Natural killer cell treated with Interleukin-12 subunit alpha and Interleukin-12 subunit beta and Interleukin-15 and Interleukin-18, amount 100 ng/mL, for 72 hours (primary cell): Measurements from ENCODE around the gene ARHGAP5. TPM values are rescaled to one million over a fixed set of nuclear protein-coding genes. Genes with fewer than 3 reads are reported as not detected.

Experiments
- ATAC-seq, 2 donors: fragments of 150-1000 bp; cut with Tn5 transposase in 1 of 2; sonication (Bioruptor Pico), chemical (Tn5 transposase) in 1 of 2; 2 replicates each; pipeline ENCODE4 v1.10.0; 2021
- DNase-seq: peaks from one replicate; pipeline ENCODE4 v3.0.0; 2022; ENCODE audit warnings: low spot score
- H3K27ac Mint-ChIP-seq, 2 donors: 1 replicate in 1 of 2; 2 replicates in 1 of 2; pipeline ENCODE4 v1.8.0; 2022; ENCODE audit warnings: mixed read lengths in 2 of 2, mild to moderate bottlenecking in 1 of 2, moderate library complexity in 1 of 2
- H3K27me3 Mint-ChIP-seq, 2 donors: 1 replicate in 1 of 2; 2 replicates in 1 of 2; pipeline ENCODE4 v1.8.0; 2022; ENCODE audit warnings: mixed read lengths in 2 of 2
- H3K36me3 Mint-ChIP-seq: one replicate; pipeline ENCODE4 v1.8.0; 2022; ENCODE audit warnings: mixed read lengths
- H3K4me1 Mint-ChIP-seq, 2 donors: 1 replicate in 1 of 2; 2 replicates in 1 of 2; pipeline ENCODE4 v1.8.0; 2022; ENCODE audit warnings: low read depth in 2 of 2, mixed read lengths in 2 of 2, mild to moderate bottlenecking in 1 of 2
- H3K4me3 Mint-ChIP-seq: one replicate; pipeline ENCODE4 v1.8.0; 2022; ENCODE audit warnings: mixed read lengths
- H3K9me3 Mint-ChIP-seq: 2 replicates; pipeline ENCODE4 v1.8.0; 2022; ENCODE audit warnings: mixed read lengths
- total RNA-seq, 2 donors: library from RNA; stranded (reverse); gene quantifications; one replicate each; pipeline ENCODE4 v1.2.3, GENCODE V29; 2022

The ARHGAP5 gene
- total RNA-seq, 2 donors from 2014 or later, result 25.9 to 26.9 TPM

DNA sequence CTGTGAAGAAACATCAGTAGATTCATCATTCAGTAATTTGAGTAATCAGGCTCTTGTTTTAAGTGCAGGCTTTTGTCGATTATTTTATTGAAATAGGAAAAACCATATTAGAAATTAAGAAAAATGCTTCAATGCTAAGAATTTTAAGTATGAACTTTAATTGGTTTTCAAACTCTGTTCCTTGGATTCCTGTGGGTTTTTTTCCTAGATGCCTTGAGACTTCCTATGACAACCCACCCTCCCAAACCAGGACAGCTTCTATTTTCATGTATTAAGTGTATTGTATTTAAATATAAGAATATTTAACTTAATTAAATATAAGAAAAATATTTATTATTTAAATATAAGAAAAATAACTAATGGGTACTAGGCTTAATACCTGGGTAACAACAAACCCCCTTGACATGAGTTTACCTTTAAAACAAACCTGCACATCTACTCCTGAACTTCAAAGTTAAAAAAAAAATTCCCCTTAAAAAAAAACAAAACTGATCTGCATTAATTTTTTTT lies 3.0 kb downstream of the ARHGAP5 start:
- Mint-ChIP-seq H3K4me3 (no peak overlapping the region), H3K27me3 (peaks cover 0 to under 1% of the 10 kb centered on the region in 2 donors), H3K36me3 (no peaks in the 10 kb centered on the region), H3K9me3 (no peaks in the 10 kb centered on the region), H3K4me1 (peaks cover 24 to 34% of the 10 kb centered on the region in 2 donors), H3K27ac (no peak overlapping the region)
- DNase-seq, result no peak
- ATAC-seq, result no peak

DNA sequence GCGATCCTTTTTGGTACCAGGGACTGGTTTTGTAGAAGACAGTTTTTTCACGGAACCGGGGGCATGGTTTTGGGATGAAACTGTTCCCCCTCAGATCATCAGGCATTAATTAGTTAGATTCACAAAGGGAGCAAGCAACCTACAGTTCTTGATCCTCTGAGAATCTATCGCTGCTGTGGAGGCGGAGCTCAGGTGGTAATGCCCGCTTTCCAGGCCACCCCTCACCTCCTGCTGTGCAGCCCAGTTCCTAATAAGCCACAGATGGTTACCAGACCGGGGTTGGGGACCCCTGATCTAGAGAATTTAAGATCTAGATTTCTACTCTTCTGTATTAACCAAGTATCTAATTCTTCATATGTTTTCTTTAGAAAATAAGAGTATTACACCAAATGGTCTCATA lies 4.8 kb downstream of the ARHGAP5 start:
- Mint-ChIP-seq H3K27me3 (peaks cover 0 to 4% of the 10 kb centered on the region in 2 donors), H3K27ac (no peak overlapping the region), H3K4me3 (no peak overlapping the region), H3K9me3 (no peaks in the 10 kb centered on the region), H3K4me1 (peaks cover 18 to 29% of the 10 kb centered on the region in 2 donors), H3K36me3 (no peaks in the 10 kb centered on the region)
- DNase-seq (no peak), ATAC-seq (no peak)

DNA sequence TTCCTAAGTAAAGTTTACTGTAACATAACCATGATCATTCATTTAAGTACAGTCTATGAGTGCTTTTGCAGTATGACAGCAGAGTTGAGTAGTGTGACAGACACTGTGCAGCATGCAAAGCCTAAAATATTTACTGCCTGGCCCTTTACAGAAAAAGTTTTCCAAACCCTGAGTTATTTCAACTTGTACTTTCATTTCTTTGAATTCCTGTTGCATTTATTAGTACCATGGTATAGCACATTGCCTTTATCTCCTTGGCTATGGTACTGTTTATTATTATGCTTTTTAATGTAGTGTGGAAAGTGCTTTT lies 6.2 kb downstream of the ARHGAP5 start:
- H3K27me3 Mint-ChIP-seq, result peaks cover 0 to 4% of the 10 kb centered on the region in 2 donors
- no peak overlapping the region for H3K27ac Mint-ChIP-seq
- no peaks in the 10 kb centered on the region for H3K36me3 Mint-ChIP-seq
- DNase-seq (no peak), ATAC-seq (no peak)
- peaks cover 13 to 24% of the 10 kb centered on the region in 2 donors for H3K4me1 Mint-ChIP-seq
- H3K9me3 Mint-ChIP-seq, result no peaks in the 10 kb centered on the region
- H3K4me3 Mint-ChIP-seq, result no peak overlapping the region

DNA sequence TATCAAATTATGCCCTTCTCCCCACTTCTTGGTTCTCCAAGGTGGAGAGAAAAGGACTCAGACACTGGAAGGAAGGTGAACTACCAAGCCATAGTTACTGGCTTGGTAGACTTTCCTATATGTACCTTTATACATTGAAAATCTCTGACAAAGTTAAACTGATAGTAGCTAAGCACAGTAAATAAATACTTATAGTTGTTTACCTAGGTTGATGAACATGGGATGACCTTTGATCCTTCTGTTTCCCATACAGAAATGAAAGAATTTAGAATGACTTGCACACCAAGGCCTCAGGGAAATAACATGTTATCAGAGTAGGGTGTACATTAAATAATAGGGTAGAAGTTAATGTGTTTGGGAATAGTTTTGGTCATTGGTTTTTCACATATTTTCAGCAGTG lies 6.7 kb downstream of the ARHGAP5 start:
- Mint-ChIP-seq H3K9me3 (no peaks in the 10 kb centered on the region), H3K4me3 (no peak overlapping the region), H3K27ac (no peak overlapping the region), H3K27me3 (peaks cover 0 to 4% of the 10 kb centered on the region in 2 donors), H3K4me1 (peaks cover 10 to 19% of the 10 kb centered on the region in 2 donors), H3K36me3 (no peaks in the 10 kb centered on the region)
- DNase-seq (no peak), ATAC-seq (no peak)

DNA sequence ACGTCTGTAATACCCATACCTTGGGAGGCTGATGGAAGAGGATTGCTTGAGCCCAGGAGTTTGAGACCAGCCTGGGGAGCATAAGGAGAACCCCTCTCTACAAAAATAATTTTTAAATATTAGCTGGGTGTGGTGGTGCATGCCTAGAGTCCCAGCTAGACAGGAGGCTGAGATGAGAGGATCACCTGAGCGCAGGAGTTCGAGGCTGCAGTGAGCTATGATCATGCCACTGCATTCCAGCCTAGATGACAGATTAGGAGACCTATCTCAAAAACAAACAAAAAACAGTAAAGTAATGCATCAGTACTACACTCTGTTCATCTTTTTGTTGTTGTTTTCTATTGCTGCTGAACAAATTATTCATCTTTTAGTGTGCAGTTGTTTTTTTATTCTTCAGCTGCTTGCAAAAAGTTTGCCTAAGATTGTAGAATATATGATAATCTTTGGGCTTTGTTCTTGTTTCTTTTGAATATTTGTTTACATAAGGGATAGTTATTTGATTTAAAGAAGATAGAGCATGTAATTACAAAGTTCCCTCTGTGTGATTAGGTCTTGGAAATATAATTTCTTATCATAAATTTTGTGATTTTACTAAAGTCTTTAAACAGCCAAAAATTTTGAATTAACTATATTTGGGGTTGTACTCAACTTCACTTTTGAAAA lies 8.2 kb downstream of the ARHGAP5 start:
- H3K4me1 Mint-ChIP-seq, result peaks cover 7 to 11% of the 10 kb centered on the region in 2 donors
- no peak overlapping the region for H3K4me3 Mint-ChIP-seq
- peaks cover under 1% of the 10 kb centered on the region for H3K36me3 Mint-ChIP-seq
- no peaks in the 10 kb centered on the region for H3K9me3 Mint-ChIP-seq
- H3K27me3 Mint-ChIP-seq, result peaks cover 0 to 4% of the 10 kb centered on the region in 2 donors
- ATAC-seq (no peak), DNase-seq (no peak)
- H3K27ac Mint-ChIP-seq, result no peak overlapping the region

DNA sequence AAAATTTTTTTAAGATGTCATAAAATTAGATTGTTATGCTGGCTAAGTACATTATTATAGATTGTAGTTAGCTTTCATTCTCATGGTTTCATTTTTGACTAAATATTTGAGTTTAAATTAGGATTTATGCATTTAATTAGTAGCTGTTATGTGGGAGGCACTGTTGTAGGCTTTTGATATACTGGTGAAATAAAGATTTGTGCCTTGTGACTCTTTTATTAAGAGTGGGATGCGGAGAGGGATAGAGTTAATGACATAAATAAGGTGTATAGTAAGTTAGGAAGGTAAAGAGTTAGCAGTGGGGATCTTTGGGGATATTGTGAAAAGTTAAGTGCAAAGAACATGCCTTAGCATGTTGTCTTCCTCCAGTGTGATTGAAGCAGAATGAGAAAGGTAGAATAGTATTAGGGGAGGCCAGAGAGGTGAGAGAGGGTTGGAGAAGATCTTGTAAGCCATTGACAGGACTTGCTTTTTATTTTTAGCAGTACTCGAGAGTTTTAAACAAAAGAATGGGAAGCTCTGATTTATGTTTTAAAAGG lies 8.8 kb downstream of the ARHGAP5 start:
- no peak overlapping the region for H3K4me3 Mint-ChIP-seq
- H3K9me3 Mint-ChIP-seq, result no peaks in the 10 kb centered on the region
- peaks cover 6% of the 10 kb centered on the region for H3K36me3 Mint-ChIP-seq
- H3K27me3 Mint-ChIP-seq, result peaks cover 0 to 4% of the 10 kb centered on the region in 2 donors
- ATAC-seq, result no peak
- peaks cover 7 to 10% of the 10 kb centered on the region in 2 donors for H3K4me1 Mint-ChIP-seq
- DNase-seq, result no peak
- no peak overlapping the region for H3K27ac Mint-ChIP-seq

DNA sequence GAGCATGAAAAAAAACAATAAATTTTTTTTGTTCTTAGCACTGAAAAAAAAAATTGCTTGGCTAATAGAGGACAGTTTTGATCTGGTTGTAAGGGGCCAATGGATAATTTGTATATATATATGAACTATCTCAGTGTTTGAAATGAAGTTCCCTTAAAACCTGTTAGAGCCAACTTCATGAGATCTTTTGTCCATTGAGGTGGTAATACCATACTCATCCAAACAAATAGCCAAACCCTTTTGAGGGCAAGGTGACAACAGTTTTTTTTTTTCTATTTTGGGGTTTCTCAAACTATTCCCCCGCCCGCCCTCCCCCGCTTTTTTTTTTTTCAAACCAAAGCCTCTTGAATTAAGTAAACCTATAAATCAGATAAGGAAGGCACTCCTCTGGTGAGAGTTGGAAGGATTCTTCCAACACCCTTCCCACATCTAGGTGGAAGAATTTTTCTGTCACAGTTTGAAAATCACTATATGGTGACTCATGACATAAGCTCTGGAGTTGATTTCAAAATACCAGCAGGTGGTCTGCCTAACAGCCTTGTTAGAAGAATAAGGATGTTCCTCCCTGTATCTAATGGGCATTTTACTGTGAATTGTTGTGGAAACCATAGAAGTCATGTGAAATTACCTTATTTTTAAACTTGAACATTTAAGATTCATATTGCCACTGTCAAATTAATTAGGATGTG lies 10.2 kb downstream of the ARHGAP5 start:
- no peak overlapping the region for H3K27ac Mint-ChIP-seq
- H3K4me3 Mint-ChIP-seq, result no peak overlapping the region
- DNase-seq (no peak), ATAC-seq (no peak)
- H3K9me3 Mint-ChIP-seq, result no peaks in the 10 kb centered on the region
- peaks cover 13% of the 10 kb centered on the region for H3K36me3 Mint-ChIP-seq
- H3K27me3 Mint-ChIP-seq, result peaks cover 0 to 4% of the 10 kb centered on the region in 2 donors
- H3K4me1 Mint-ChIP-seq, result peaks cover 4 to 5% of the 10 kb centered on the region in 2 donors

DNA sequence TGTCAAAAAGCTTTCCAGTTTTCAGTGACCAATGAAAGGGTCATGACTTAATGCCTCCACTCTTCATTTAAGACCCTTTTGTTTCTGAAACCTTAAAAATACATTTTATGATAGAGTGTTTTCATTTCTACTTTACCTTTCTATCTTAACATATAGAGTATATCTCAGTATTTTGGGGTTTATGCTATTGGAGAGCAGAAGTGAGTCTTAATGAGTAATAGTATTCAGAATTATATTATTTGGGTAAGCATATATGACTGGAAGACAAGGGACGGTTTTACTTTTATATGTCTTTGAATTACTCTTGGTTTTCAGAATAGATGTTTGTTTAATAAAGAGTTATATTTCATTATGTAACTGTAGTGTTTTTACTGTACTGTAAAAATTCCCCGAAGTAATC lies 10.8 kb downstream of the ARHGAP5 start:
- H3K36me3 Mint-ChIP-seq, result peaks cover 13% of the 10 kb centered on the region
- H3K4me3 Mint-ChIP-seq, result no peak overlapping the region
- H3K27me3 Mint-ChIP-seq, result peaks cover 0 to 4% of the 10 kb centered on the region in 2 donors
- no peak for DNase-seq
- no peak for ATAC-seq
- H3K4me1 Mint-ChIP-seq, result peaks cover 4 to 5% of the 10 kb centered on the region in 2 donors
- no peaks in the 10 kb centered on the region for H3K9me3 Mint-ChIP-seq
- no peak overlapping the region for H3K27ac Mint-ChIP-seq

DNA sequence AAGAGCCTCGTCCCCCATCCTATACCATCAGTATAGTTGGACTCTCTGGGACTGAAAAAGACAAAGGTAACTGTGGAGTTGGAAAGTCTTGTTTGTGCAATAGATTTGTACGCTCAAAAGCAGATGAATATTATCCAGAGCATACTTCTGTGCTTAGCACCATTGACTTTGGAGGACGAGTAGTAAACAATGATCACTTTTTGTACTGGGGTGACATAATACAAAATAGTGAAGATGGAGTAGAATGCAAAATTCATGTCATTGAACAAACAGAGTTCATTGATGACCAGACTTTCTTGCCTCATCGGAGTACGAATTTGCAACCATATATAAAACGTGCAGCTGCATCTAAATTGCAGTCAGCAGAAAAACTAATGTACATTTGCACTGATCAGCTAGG lies 13.6 kb downstream of the ARHGAP5 start:
- no peak overlapping the region for H3K27ac Mint-ChIP-seq
- no peak overlapping the region for H3K4me3 Mint-ChIP-seq
- no peak for ATAC-seq
- peaks cover 0 to 4% of the 10 kb centered on the region in 2 donors for H3K27me3 Mint-ChIP-seq
- H3K36me3 Mint-ChIP-seq, result peaks cover 19% of the 10 kb centered on the region
- H3K4me1 Mint-ChIP-seq, result peaks cover 4 to 5% of the 10 kb centered on the region in 2 donors
- H3K9me3 Mint-ChIP-seq, result no peaks in the 10 kb centered on the region
- no peak for DNase-seq

DNA sequence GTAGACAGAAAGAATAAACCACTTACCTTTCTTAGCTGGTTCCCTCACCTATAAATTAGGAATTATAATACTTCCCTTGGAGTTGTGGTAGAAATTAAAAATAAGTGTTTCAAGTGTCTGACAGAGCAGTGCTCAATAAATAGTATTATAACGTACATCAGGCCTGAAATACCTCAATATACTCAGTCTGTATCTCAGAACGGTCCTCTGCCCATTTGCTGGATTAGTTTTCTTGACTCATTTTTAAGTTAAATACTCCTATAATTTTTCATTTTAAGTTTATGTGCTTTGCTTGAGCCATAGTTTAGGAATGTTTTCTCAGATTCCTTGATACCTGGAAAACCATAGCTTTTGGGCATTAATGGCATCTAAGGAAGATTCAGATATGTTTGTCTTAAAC lies 22.4 kb downstream of the ARHGAP5 start:
- no peaks in the 10 kb centered on the region for H3K27me3 Mint-ChIP-seq
- no peak overlapping the region for H3K27ac Mint-ChIP-seq
- ATAC-seq (no peak), DNase-seq (no peak)
- peaks cover 0 to 19% of the 10 kb centered on the region in 2 donors for H3K4me1 Mint-ChIP-seq
- no peaks in the 10 kb centered on the region for H3K9me3 Mint-ChIP-seq
- no peaks in the 10 kb centered on the region for H3K36me3 Mint-ChIP-seq
- no peak overlapping the region for H3K4me3 Mint-ChIP-seq

DNA sequence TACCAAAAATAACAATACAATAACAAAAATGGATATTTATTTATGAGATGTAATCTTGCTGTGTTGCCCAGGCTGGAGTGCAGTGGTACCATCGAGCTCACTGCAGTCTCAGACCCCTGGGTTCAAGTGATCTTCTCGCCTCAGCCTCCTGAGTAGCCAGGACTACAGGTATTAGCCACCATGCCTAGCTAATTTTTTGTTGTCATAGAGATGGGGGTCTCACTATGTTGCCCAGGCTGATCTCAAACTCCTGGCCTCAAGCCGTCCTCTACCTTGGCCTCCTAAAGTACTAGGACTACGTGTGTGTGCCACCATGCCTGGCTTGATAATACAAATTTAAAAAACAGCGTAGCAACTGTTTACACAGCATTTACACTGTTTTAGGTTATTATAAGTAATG lies 23.1 kb downstream of the ARHGAP5 start:
- Mint-ChIP-seq H3K9me3 (no peaks in the 10 kb centered on the region), H3K27ac (no peak overlapping the region), H3K27me3 (no peaks in the 10 kb centered on the region), H3K4me3 (no peak overlapping the region), H3K36me3 (no peaks in the 10 kb centered on the region), H3K4me1 (peaks cover 0 to 19% of the 10 kb centered on the region in 2 donors)
- ATAC-seq, result no peak
- no peak for DNase-seq

DNA sequence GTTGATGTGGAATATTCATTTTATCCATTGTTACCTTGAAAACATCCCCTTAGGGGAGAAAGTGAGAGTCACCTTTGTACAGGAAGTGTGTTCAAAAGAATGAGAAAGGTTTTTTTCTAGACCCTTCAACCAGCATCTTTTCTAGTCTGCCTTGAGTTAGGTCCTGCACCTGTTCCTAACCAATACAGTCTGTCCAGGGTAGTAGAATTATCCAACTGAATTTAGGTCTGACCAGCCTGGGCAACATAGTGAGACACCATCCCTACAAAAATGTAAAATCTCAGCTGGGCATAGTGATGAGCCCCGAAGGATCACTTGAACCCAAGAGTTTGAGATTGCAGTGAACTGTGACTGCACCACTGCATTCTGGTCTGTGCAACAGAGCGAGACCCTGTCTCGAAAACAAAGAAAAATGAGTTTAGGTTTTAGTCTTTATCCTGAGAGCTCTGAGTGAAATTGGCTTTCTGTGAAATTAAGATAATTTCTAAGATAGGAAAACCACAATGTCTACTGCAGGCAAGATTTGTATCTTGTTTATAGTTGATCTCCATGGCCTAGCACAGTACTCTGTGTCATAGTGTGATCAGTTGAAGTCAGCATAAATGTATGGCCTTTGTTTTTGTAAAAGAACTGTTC lies 25.2 kb downstream of the ARHGAP5 start:
- no peaks in the 10 kb centered on the region for H3K27me3 Mint-ChIP-seq
- no peak overlapping the region for H3K27ac Mint-ChIP-seq
- no peak overlapping the region for H3K4me3 Mint-ChIP-seq
- H3K9me3 Mint-ChIP-seq, result no peaks in the 10 kb centered on the region
- H3K36me3 Mint-ChIP-seq, result no peaks in the 10 kb centered on the region
- ATAC-seq (peak in 1 of 2 donors; percentile 77), DNase-seq (no peak)
- peaks cover 0 to 19% of the 10 kb centered on the region in 2 donors for H3K4me1 Mint-ChIP-seq

DNA sequence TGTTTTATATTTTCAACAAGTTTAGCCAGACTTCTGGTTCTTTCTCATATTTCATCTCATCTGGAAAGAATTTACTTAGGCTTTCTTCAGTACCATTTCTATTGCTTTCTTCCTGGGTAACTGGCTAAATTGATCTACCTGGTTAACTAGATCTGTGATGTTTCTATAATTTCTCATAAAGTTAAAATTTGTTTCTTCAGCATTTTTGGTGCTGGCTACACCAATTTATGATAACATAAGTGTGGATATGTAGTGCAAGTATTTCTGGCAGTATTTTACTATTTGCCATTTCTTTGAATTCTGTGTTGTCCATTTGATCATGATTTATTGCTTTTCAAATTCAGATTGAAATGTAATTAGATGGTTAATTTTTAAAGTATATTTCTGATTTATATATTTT lies 25.9 kb downstream of the ARHGAP5 start:
- DNase-seq, result no peak
- ATAC-seq, result no peak
- Mint-ChIP-seq H3K4me3 (no peak overlapping the region), H3K4me1 (peaks cover 0 to 19% of the 10 kb centered on the region in 2 donors), H3K36me3 (no peaks in the 10 kb centered on the region), H3K27me3 (no peaks in the 10 kb centered on the region), H3K27ac (no peak overlapping the region), H3K9me3 (no peaks in the 10 kb centered on the region)

DNA sequence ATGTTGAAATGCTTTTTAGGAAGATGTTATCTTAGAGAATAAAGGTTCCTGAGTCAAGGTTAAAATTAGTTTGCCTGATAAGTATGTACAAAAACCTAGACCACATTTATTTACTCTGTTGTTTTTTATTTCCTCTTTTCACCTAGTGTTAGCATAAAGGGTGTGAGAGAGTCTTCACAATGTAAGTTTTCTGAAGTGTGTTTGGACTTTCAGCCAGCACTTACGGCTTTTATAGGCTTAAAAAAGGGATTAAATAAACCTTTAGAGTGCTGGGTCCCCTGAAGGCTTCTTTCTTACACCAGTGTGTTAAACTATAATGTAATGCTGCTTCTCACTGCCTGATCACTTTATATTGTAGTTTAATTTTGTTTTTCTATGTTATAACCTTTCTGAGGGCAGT lies 27.2 kb downstream of the ARHGAP5 start:
- no peak for ATAC-seq
- H3K4me1 Mint-ChIP-seq, result peaks cover 0 to 19% of the 10 kb centered on the region in 2 donors
- no peak overlapping the region for H3K4me3 Mint-ChIP-seq
- no peak for DNase-seq
- H3K27ac Mint-ChIP-seq, result no peak overlapping the region
- no peaks in the 10 kb centered on the region for H3K9me3 Mint-ChIP-seq
- H3K27me3 Mint-ChIP-seq, result no peaks in the 10 kb centered on the region
- H3K36me3 Mint-ChIP-seq, result no peaks in the 10 kb centered on the region
